ENCODE measurements around the gene DDX6. TPM values are rescaled to one million over a fixed set of nuclear protein-coding genes. Genes with fewer than 3 reads are reported as not detected.

The DDX6 gene
- total RNA-seq, 4 donors from 2014 or later: 88.1 to 130 (median 91.2) TPM

DNA sequence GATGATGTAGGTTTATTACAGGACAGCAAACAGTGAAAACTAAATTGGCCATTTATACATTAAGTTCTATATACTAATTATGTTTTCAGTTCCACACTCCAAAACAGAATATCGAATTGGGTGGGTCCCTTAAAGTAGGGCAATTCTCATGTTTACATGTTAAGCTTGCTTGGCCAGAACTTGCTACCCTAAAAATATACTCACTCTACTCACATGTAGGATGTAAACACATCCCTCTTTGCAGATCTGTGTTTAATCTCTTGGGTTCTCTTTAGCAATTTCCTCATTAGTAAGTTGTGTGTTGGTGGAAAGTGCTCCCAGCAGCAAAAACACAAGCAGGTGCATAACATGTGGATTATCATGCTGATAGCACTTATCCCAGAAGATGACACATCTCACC, 22.6 kb upstream of the DDX6 start:
- Histone ChIP-seq H3K27ac (no peak overlapping the region), H3K4me3 (no peak overlapping the region), H3K27me3 (no peaks in the 10 kb centered on the region), H3K9me3 (no peaks in the 10 kb centered on the region), H3K4me1 (no peaks in the 10 kb centered on the region), H3K36me3 (no peaks in the 10 kb centered on the region)
- no peak for DNase-seq (ENCODE audit: low spot score in 2 of 2)
- 40% methylated on average over 1 of the region's 1 CpG for WGBS
- TF ChIP-seq, protein P1, sequence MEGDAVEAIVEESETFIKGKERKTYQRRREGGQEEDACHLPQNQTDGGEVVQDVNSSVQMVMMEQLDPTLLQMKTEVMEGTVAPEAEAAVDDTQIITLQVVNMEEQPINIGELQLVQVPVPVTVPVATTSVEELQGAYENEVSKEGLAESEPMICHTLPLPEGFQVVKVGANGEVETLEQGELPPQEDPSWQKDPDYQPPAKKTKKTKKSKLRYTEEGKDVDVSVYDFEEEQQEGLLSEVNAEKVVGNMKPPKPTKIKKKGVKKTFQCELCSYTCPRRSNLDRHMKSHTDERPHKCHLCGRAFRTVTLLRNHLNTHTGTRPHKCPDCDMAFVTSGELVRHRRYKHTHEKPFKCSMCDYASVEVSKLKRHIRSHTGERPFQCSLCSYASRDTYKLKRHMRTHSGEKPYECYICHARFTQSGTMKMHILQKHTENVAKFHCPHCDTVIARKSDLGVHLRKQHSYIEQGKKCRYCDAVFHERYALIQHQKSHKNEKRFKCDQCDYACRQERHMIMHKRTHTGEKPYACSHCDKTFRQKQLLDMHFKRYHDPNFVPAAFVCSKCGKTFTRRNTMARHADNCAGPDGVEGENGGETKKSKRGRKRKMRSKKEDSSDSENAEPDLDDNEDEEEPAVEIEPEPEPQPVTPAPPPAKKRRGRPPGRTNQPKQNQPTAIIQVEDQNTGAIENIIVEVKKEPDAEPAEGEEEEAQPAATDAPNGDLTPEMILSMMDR (IDR thresholded peaks at IDR 0.05): no peak

DNA sequence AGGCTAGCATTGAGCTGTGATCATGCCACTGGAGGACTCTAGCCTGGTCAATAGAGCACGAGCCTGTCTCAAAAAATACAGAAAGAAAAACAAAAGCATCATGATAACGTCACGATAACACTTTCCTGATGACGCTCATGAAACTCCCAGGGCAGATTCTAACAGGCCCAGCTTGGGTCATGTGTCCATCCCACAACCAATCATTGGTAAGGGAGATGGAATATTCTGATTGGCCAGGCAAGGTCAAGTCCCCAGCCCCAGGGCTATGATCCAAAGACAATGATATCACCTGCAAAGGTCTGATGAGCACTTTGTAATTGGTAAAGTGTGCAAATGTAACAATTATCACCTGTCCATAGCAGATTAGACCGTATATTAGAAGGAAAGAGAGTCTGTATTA, 21.5 kb upstream of the DDX6 start:
- Histone ChIP-seq H3K27ac (no peak overlapping the region), H3K9me3 (no peaks in the 10 kb centered on the region), H3K4me3 (no peak overlapping the region), H3K36me3 (no peaks in the 10 kb centered on the region), H3K27me3 (no peaks in the 10 kb centered on the region), H3K4me1 (no peaks in the 10 kb centered on the region)
- WGBS: 25% methylated on average over 3 of the region's 5 CpGs
- TF ChIP-seq, protein P1 (IDR thresholded peaks at IDR 0.05): no peak
- TF ChIP-seq POLR2AphosphoS5 (IDR thresholded peaks at IDR 0.05) (no peak), EP300 (IDR thresholded peaks at IDR 0.05) (no peak), POLR2A (IDR thresholded peaks at IDR 0.05) (no peak)
- no peak for DNase-seq (ENCODE audit: low spot score in 2 of 2)

DNA sequence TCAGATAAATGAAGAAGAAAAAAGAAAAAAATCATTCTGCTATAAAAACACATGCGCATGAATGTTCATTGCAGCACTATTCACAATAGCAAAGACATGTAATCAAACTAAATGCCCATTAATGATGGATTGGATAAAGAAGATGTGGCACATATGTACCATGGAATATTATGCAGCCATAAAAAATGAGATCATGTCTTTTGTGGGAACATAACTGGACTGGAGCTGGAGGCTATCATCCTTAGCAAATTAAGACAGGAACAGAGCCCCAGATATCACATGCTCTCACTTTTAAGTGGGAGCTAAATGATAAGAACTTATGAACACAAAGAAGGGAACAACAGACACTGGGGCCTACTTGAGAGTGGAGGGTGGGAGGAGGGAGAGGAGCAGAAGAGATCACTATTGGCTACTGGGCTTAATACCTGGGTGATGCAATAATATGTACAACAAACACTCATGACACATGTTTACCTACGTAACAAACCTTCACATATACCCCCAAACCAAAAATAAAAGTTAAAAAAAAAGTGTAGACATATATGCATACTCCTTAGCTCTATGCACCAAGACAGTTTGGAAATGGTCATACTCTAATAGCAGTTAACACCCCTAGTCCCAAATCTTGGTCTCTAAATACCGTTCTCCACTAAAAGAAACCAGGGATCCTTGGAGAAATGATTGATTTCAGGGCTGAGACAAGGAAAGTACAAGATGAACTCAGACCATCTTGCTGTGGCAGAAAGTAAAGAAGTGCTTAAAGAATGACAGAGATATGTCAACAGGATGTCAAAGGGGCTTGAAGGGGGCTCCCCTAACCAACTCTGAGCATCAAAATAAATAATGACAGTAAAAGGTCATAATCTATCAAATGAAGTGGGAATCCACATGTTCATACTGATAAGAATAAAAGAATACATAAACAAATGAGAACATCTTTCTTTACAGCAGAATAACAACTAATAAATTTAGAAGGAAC, 17.1 kb upstream of the DDX6 start:
- H3K36me3 ChIP-seq: no peaks in the 10 kb centered on the region
- TF ChIP-seq POLR2AphosphoS5 (IDR thresholded peaks at IDR 0.05) (no peak), POLR2A (IDR thresholded peaks at IDR 0.05) (no peak), EP300 (IDR thresholded peaks at IDR 0.05) (no peak)
- TF ChIP-seq, protein P1 (IDR thresholded peaks at IDR 0.05): no peak
- no peaks in the 10 kb centered on the region for H3K4me1 ChIP-seq
- H3K4me3 ChIP-seq: no peak overlapping the region
- no peak overlapping the region for H3K27ac ChIP-seq
- 94% methylated on average over 3 of the region's 3 CpGs for WGBS
- H3K9me3 ChIP-seq: no peaks in the 10 kb centered on the region
- H3K27me3 ChIP-seq: no peaks in the 10 kb centered on the region
- DNase-seq (ENCODE audit: low spot score in 2 of 2): no peak

DNA sequence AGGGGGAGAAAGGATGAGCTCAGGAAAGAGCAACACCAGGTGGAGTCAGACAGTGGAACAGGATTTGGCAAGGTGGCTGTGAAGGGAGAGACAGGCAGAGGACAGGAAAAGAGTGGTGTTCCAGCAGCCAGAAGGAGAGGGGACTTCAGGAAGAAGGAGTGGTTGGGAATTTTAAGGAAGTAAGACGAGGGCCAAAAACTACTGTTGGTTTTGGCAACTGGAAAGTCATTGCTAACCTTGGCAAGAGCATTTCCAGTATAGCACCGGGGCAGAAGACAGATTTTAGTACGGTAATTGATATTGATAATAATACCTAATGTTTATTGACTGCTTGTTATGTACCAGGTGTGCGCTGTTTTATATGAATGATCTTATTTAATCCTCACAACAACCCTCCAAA, 15.4 kb upstream of the DDX6 start:
- TF ChIP-seq, protein P1 (IDR thresholded peaks at IDR 0.05): no peak
- TF ChIP-seq EP300 (IDR thresholded peaks at IDR 0.05) (no peak), POLR2AphosphoS5 (IDR thresholded peaks at IDR 0.05) (no peak), POLR2A (IDR thresholded peaks at IDR 0.05) (no peak)
- Histone ChIP-seq H3K4me3 (no peak overlapping the region), H3K36me3 (no peaks in the 10 kb centered on the region), H3K4me1 (no peaks in the 10 kb centered on the region), H3K9me3 (no peaks in the 10 kb centered on the region), H3K27ac (no peak overlapping the region), H3K27me3 (no peaks in the 10 kb centered on the region)
- DNase-seq (ENCODE audit: low spot score in 2 of 2): no peak
- 66% methylated on average over 4 of the region's 4 CpGs for WGBS

DNA sequence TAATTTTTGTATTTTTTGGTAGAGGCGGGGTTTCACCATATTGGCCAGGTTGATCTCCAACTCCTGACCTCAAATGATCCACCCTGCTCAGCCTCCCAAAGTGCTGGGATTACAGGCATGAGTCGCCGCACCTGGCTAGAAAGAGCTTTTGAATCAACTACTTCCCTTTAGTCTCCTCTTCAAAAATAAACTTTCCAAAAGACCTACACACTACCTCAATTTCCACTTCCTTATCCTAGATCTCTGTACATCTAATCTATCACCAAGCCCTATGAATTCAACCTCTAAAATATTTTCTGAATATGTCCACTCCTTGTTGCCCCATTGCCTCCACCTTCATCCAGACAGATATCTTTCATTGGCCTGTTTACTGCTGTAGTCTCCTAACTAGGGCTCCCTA, 13.1 kb upstream of the DDX6 start:
- TF ChIP-seq, protein P1 (IDR thresholded peaks at IDR 0.05): no peak
- TF ChIP-seq POLR2A (IDR thresholded peaks at IDR 0.05) (no peak), EP300 (IDR thresholded peaks at IDR 0.05) (no peak), POLR2AphosphoS5 (IDR thresholded peaks at IDR 0.05) (no peak)
- Histone ChIP-seq H3K9me3 (no peaks in the 10 kb centered on the region), H3K36me3 (no peaks in the 10 kb centered on the region), H3K27ac (no peak overlapping the region), H3K4me1 (no peaks in the 10 kb centered on the region), H3K27me3 (no peaks in the 10 kb centered on the region), H3K4me3 (no peak overlapping the region)
- WGBS: 98% methylated on average over 3 of the region's 3 CpGs
- no peak for DNase-seq (ENCODE audit: low spot score in 2 of 2)
